H1 (cell line): ENCODE measurements around the gene ECD. TPM values are rescaled to one million over a fixed set of nuclear protein-coding genes. Genes with fewer than 3 reads are reported as not detected.

Experiments used
- CTCF ChIA-PET: fragments of 300-600 bp; sonication (Branson Sonifier 250); formaldehyde crosslinking; loops from one replicate; lab custom pipeline; 2021; ENCODE audit not compliant: partially characterized antibody; lab: Charles Lee
- POLR2A ChIA-PET: fragments of 300-600 bp; sonication (Branson Sonifier 250); formaldehyde crosslinking; loops from one replicate; lab custom pipeline; 2021; ENCODE audit warnings: inconsistent platforms; ENCODE audit not compliant: partially characterized antibody; lab: Charles Lee
- DNase-seq, 2 experiments: peaks; one replicate each; pipeline versions ENCODE4 v3.0.0 to v3.0.0-alpha.2; 2010 to 2022; ENCODE audit warnings: low spot score in 2 of 2, low read depth in 1 of 2, mixed read lengths in 1 of 2
- FAIRE-seq: peaks from 2 replicates; lab custom pipeline; 2011; peaks lifted over from hg19 to GRCh38; lab: Jason Lieb, UNC
- H2AFZ ChIP-seq: 2 replicates; pipeline ENCODE4 v1.8.1; 2012; ENCODE audit warnings: low read length, inconsistent platforms
- H2AK5ac ChIP-seq: 2 replicates; pipeline ENCODE4 v1.6.1; 2013; ENCODE audit warnings: low read depth, low read length
- H2BK120ac ChIP-seq: replicated peaks from 2 replicates; pipeline ENCODE3; 2013; ENCODE audit warnings: low read depth, low read length, inconsistent platforms
- H2BK12ac ChIP-seq: 2 replicates; pipeline ENCODE4 v1.6.1; 2013; ENCODE audit warnings: low read depth, low read length
- H2BK15ac ChIP-seq: 2 replicates; pipeline ENCODE4 v1.6.1; 2013; ENCODE audit warnings: low read length
- H2BK20ac ChIP-seq: 2 replicates; pipeline ENCODE4 v1.6.1; 2013; ENCODE audit warnings: low read length
- H2BK5ac ChIP-seq: 2 replicates; pipeline ENCODE4 v1.6.1; 2013; ENCODE audit warnings: low read depth, low read length
- H3K14ac ChIP-seq: 2 replicates; pipeline ENCODE4 v1.6.1; 2013; ENCODE audit warnings: inconsistent platforms; ENCODE audit not compliant: insufficient read length
- H3K18ac ChIP-seq: 2 replicates; pipeline ENCODE4 v1.6.1; 2013; ENCODE audit warnings: low read length; ENCODE audit errors: extremely low read depth
- H3K23ac ChIP-seq: 2 replicates; pipeline ENCODE4 v1.6.1; 2013; ENCODE audit warnings: inconsistent platforms; ENCODE audit not compliant: insufficient read length
- H3K23me2 ChIP-seq: 2 replicates; pipeline ENCODE4 v1.6.1; 2013; ENCODE audit warnings: low read depth, low read length
- H3K27ac ChIP-seq: 2 replicates; pipeline ENCODE4 v1.6.1; 2011; ENCODE audit warnings: low read depth, low read length, inconsistent platforms
- H3K27me3 ChIP-seq, 4 experiments: replicated peaks in 1 of 4; 1 replicate in 1 of 4; 2 replicates in 3 of 4; pipeline versions ENCODE4 v1.6.1 to v1.8.1; 2011 to 2013; ENCODE audit warnings: low read length in 3 of 4, mild to moderate bottlenecking in 3 of 4, inconsistent platforms in 2 of 4, mixed read lengths in 2 of 4, moderate library complexity in 1 of 4; ENCODE audit not compliant: control insufficient read depth in 3 of 4, insufficient read depth in 3 of 4; ENCODE audit errors: extremely low read depth in 1 of 4
- H3K36me3 ChIP-seq, 4 experiments: 2 replicates each; pipeline versions ENCODE4 v1.6.1 to v1.8.1; 2011 to 2013; ENCODE audit warnings: mild to moderate bottlenecking in 4 of 4, low read length in 3 of 4, moderate library complexity in 2 of 4, control low read depth in 1 of 4, inconsistent platforms in 1 of 4; ENCODE audit not compliant: insufficient read depth in 4 of 4, control insufficient read depth in 2 of 4
- H3K4ac ChIP-seq: replicated peaks from 2 replicates; pipeline ENCODE3; 2013; ENCODE audit warnings: low read length, low read depth, mixed read lengths, inconsistent platforms; ENCODE audit not compliant: insufficient read length
- H3K4me1 ChIP-seq, 4 experiments: replicated peaks in 1 of 4; 1 replicate in 1 of 4; 2 replicates in 3 of 4; pipeline versions ENCODE4 v1.6.1 to v1.8.1; 2011 to 2013; ENCODE audit warnings: low read length in 3 of 4, inconsistent platforms in 2 of 4, mixed read lengths in 1 of 4; ENCODE audit not compliant: insufficient read depth in 4 of 4, control insufficient read depth in 3 of 4
- H3K4me2 ChIP-seq, 2 experiments: 2 replicates each; pipeline versions ENCODE4 v1.6.1 to v1.8.1; 2011 to 2013; ENCODE audit warnings: low read depth in 2 of 2, low read length in 2 of 2, control low read depth in 1 of 2, inconsistent platforms in 1 of 2, mild to moderate bottlenecking in 1 of 2; ENCODE audit not compliant: insufficient read depth in 1 of 2
- H3K4me3 ChIP-seq, 4 experiments: fragments of 200-600, 300-600 bp in 1 of 4; sonication (generic), shearing (Covaris generic), sonication (Bioruptor Twin) in 1 of 4; 2 replicates each; pipeline versions ENCODE4 v1.5.1 to v1.8.1; 2011 to 2016; ENCODE audit warnings: low read length in 4 of 4, low read depth in 3 of 4, control low read depth in 2 of 4, inconsistent platforms in 2 of 4, mild to moderate bottlenecking in 2 of 4, mixed read lengths in 1 of 4, moderate library complexity in 1 of 4; ENCODE audit not compliant: insufficient read depth in 2 of 4; ENCODE audit errors: extremely low read depth in 1 of 4
- H3K56ac ChIP-seq: replicated peaks from 2 replicates; pipeline ENCODE3; 2013; ENCODE audit warnings: low read depth, mild to moderate bottlenecking, mixed read lengths, low read length, inconsistent platforms; ENCODE audit not compliant: insufficient read length
- H3K79me1 ChIP-seq: 2 replicates; pipeline ENCODE4 v1.6.1; 2013; ENCODE audit warnings: low read depth, low read length, control low read depth
- H3K79me2 ChIP-seq, 2 experiments: 2 replicates each; pipeline versions ENCODE4 v1.6.1 to v1.8.1; 2012 to 2013; ENCODE audit warnings: low read length in 2 of 2, mild to moderate bottlenecking in 2 of 2, inconsistent platforms in 1 of 2; ENCODE audit not compliant: insufficient read depth in 2 of 2, control insufficient read depth in 1 of 2
- H3K9ac ChIP-seq, 4 experiments: replicated peaks in 1 of 4; 1 replicate in 1 of 4; 2 replicates in 3 of 4; pipeline versions ENCODE4 v1.6.1 to v1.8.1; 2011 to 2013; ENCODE audit warnings: low read depth in 3 of 4, low read length in 3 of 4, control low read depth in 2 of 4, mild to moderate bottlenecking in 2 of 4, moderate library complexity in 2 of 4, inconsistent platforms in 1 of 4; ENCODE audit errors: extremely low read depth in 1 of 4
- H3K9me3 ChIP-seq, 2 experiments: 2 replicates each; pipeline versions ENCODE4 v1.6.1 to v1.8.1; 2012 to 2013; ENCODE audit warnings: mild to moderate bottlenecking in 2 of 2, moderate library complexity in 2 of 2, control low read depth in 1 of 2, inconsistent platforms in 1 of 2, low read depth in 1 of 2, low read length in 1 of 2, mixed read lengths in 1 of 2; ENCODE audit not compliant: insufficient read depth in 2 of 2
- H4K20me1 ChIP-seq, 2 experiments: replicated peaks in 1 of 2; 2 replicates each; pipeline versions ENCODE3 to v1.8.1; 2011 to 2013; ENCODE audit warnings: inconsistent platforms in 2 of 2, low read length in 2 of 2, mild to moderate bottlenecking in 1 of 2; ENCODE audit not compliant: insufficient read depth in 2 of 2, control insufficient read depth in 1 of 2
- H4K5ac ChIP-seq: 2 replicates; pipeline ENCODE4 v1.6.1; 2013; ENCODE audit warnings: low read length, low read depth, mixed read lengths, inconsistent platforms; ENCODE audit not compliant: insufficient read length
- H4K8ac ChIP-seq: 2 replicates; pipeline ENCODE4 v1.8.0; 2013; ENCODE audit warnings: mild to moderate bottlenecking, moderate library complexity, low read length, inconsistent platforms; ENCODE audit not compliant: insufficient read depth; ENCODE audit errors: extremely low read depth
- H4K91ac ChIP-seq: replicated peaks from 2 replicates; pipeline ENCODE3; 2013; ENCODE audit warnings: low read length, mixed read lengths, inconsistent platforms; ENCODE audit not compliant: insufficient read length
- ASH2L ChIP-seq: fragments of 200-600, 300-600 bp; sonication (generic); IDR thresholded peaks from one replicate; pipeline ENCODE4 v1.7.1; 2017; ENCODE audit warnings: low read length
- CEBPB ChIP-seq: IDR thresholded peaks from 2 replicates; pipeline ENCODE4 v1.6.1; 2012; ENCODE audit warnings: low read depth, low read length
- HDAC2 ChIP-seq, 2 experiments: fragments of 300-600 bp in 1 of 2; sonication (generic) in 1 of 2; IDR thresholded peaks; 2 replicates each; pipeline ENCODE4 v1.6.1; 2011 to 2012; ENCODE audit warnings: low read depth in 2 of 2, low read length in 2 of 2, mild to moderate bottlenecking in 2 of 2, moderate library complexity in 2 of 2, borderline replicate concordance in 1 of 2, inconsistent platforms in 1 of 2
- RXRA ChIP-seq: IDR thresholded peaks from 2 replicates; pipeline ENCODE4 v1.6.1; 2011; ENCODE audit warnings: low read depth, mild to moderate bottlenecking, low read length, moderate library complexity; ENCODE audit not compliant: insufficient read depth
- SP1 ChIP-seq: IDR thresholded peaks from 2 replicates; pipeline ENCODE4 v1.6.1; 2011; ENCODE audit warnings: low read depth, low read length
- SP2 ChIP-seq: IDR thresholded peaks from 2 replicates; pipeline ENCODE4 v1.6.1; 2012; ENCODE audit warnings: mild to moderate bottlenecking, low read length, inconsistent platforms
- TAF1 ChIP-seq: IDR thresholded peaks from 2 replicates; pipeline ENCODE4 v1.6.1; 2011; ENCODE audit warnings: mild to moderate bottlenecking, low read depth, low read length
- TBP ChIP-seq: IDR thresholded peaks from 2 replicates; pipeline ENCODE4 v1.6.1; 2011; ENCODE audit warnings: low read depth, low read length, improper control_type of control experiment
- TEAD4 ChIP-seq: IDR thresholded peaks from 2 replicates; pipeline ENCODE4 v1.6.1; 2012; ENCODE audit warnings: low read depth, low read length, inconsistent platforms, mixed read lengths
- WGBS, 2 experiments: shearing (Covaris generic) in 1 of 2; methylation state at CpG; one replicate each; pipeline versions ENCODE4 v1.1.6 to v1.1.7; 2013 to 2015; ENCODE audit warnings: low lambda C conversion rate in 2 of 2, mixed read lengths in 2 of 2, inconsistent platforms in 1 of 2, low coverage in 1 of 2, missing lambda C conversion rate in 1 of 2; ENCODE audit not compliant: insufficient replicate concordance in 2 of 2, insufficient coverage in 1 of 2, insufficient read length in 1 of 2; ENCODE audit errors: extremely low coverage in 1 of 2, missing lambda C conversion rate in 1 of 2; 5-methylcytosine and 5-hydroxymethylcytosine counted together
- polyA plus RNA-seq, 7 experiments: library from polyadenylated mRNA; depleted of rRNA in 3 of 7; stranded (reverse) in 5 of 7; unstranded in 2 of 7; fragments of >200 nt in 5 of 7; fragments of 200-250 nt in 2 of 7; gene quantifications; 1 replicate in 5 of 7; 2 replicates in 1 of 7; 4 replicates in 1 of 7; pipeline versions ENCODE4 v1.2.1 to v1.2.3, GENCODE V29; 2011 to 2013; ENCODE audit warnings: missing spikeins in 2 of 7, mixed read lengths in 2 of 7
- total RNA-seq: library from RNA; stranded (reverse); fragmentation: NEBNext Ultra II Directional; extraction: Animal tissue kit (Norgen Biotek cat#: 25700); gene quantifications from 2 replicates; pipeline ENCODE4 v1.2.1, GENCODE V29; 2021
- TF ChIP-seq, protein P1 (sequence below), 3 experiments: IDR thresholded peaks; 1 replicate in 2 of 3; 2 replicates in 1 of 3; pipeline versions ENCODE4 v1.5.1 to v1.6.1; 2011; ENCODE audit warnings: low read length in 3 of 3, mild to moderate bottlenecking in 3 of 3, inconsistent platforms in 2 of 3, low read depth in 1 of 3, moderate library complexity in 1 of 3; ENCODE audit not compliant: insufficient read depth in 1 of 3; ENCODE audit errors: control extremely low read depth in 1 of 3

ECD gene
- total and polyA plus RNA-seq, 2 of the 8 experiments (the other 6 are each of a cell fraction or from before 2014, with no cell fraction given), result 27.1 to 38.0 TPM

DNA sequence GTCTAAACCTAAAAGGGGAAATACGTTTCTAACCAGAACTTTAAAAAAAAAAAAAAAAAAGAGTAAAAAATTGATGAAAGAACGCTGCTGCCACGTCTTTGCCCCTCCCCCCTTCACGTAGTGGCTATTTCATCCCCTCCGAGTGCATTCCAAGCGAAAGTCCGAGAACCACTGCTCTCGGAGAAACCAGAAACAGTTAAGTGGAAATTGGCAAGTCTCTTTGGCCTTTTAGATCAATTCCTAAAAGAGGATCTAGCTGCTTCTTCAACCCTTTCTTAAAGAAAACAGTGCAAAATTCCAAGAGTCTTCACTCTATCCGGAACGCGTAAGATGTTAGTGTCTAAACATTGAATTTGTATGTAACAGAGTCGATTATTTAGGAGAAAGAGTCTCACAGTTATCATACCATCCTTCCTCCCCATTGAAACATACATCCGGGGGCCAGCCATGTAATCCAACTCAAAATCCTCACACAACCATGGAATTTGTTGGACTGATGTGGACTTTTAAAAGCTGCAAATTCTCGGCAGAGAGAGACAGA is 72.3 kb downstream of the ECD start:
- Histone ChIP-seq H3K27me3 (no peaks in the 10 kb centered on the region), H3K23me2 (no peaks in the 10 kb centered on the region; the same call in 1 of the 2 replicates), H3K18ac (no peak overlapping the region), H3K4ac (no peak overlapping the region), H3K79me2 (peaks cover 0 to 34% of the 10 kb centered on the region in 2 experiments; a peak in 3 of 4 replicates), H3K4me2 (peak overlapping the region; percentile 78 to 87), H3K4me1 (peaks cover 0 to 2% (median 0%) of the 10 kb centered on the region in 4 experiments; a peak in 1 of 7 replicates), H3K9me3 (no peaks in the 10 kb centered on the region), H4K5ac (no peak overlapping the region), H4K91ac (no peak overlapping the region), H3K56ac (no peak overlapping the region), H3K36me3 (no peaks in the 10 kb centered on the region), H2BK20ac (no peak overlapping the region), H3K23ac (no peak overlapping the region), H2BK12ac (no peak overlapping the region), H2BK120ac (no peak overlapping the region), H3K27ac (peak overlapping the region; percentile 78; the same call in 1 of the 2 replicates), H3K9ac (peak overlapping the region; percentile 44 to 79 (median 65); a peak in 6 of 7 replicates), H2AFZ (0 out of 2 replicates have a peak overlapping the region, but pooled peaks have one; percentile 65), H3K14ac (no peak overlapping the region), H2BK15ac (no peak overlapping the region), H3K79me1 (peaks cover 4% of the 10 kb centered on the region; the same call in 1 of the 2 replicates), H4K8ac (no peak overlapping the region), H3K4me3 (peak overlapping the region; percentile 50 to 89 (median 78)), H4K20me1 (no peaks in the 10 kb centered on the region), H2BK5ac (no peak overlapping the region), H2AK5ac (no peak overlapping the region)
- FAIRE-seq (no peak), DNase-seq (no peak)
- WGBS, 2 experiments, result 2% methylated on average over 14 of the region's 14 CpGs; no CpG with 5 or more reads in 1 of the 2 experiments
- POLR2A ChIA-PET, result interaction anchor here (0.6 to 8.0 kb wide), 18 partner anchors 8 to 742 kb away, joined by 3 to 82 read pairs (median 4); partner anchors contain the start of genes DNAJC9 and NUDT13
- CTCF ChIA-PET, result interaction anchor here (0.6 to 6.9 kb wide), 10 partner anchors 14 to 822 kb away, joined by 3 to 41 read pairs (median 4); partner anchors contain the start of genes DDIT4 and NUDT13
- TF ChIP-seq SP2 (no peak), SP1 (no peak), TBP (no peak; the same call in 1 of the 2 replicates), RXRA (no peak), CEBPB (no peak), TEAD4 (peak; percentile 83), ASH2L (peak; percentile 40), HDAC2 (IDR thresholded peaks at IDR 0.05; ENCODE audit: borderline replicate concordance in 1 of 2, low read depth in 2 of 2, low read length in 2 of 2) (0 out of 4 replicates have a peak, but pooled peaks of 1 of the 2 experiments have one; percentile 52), TAF1 (no peak)
- TF ChIP-seq, protein P1, sequence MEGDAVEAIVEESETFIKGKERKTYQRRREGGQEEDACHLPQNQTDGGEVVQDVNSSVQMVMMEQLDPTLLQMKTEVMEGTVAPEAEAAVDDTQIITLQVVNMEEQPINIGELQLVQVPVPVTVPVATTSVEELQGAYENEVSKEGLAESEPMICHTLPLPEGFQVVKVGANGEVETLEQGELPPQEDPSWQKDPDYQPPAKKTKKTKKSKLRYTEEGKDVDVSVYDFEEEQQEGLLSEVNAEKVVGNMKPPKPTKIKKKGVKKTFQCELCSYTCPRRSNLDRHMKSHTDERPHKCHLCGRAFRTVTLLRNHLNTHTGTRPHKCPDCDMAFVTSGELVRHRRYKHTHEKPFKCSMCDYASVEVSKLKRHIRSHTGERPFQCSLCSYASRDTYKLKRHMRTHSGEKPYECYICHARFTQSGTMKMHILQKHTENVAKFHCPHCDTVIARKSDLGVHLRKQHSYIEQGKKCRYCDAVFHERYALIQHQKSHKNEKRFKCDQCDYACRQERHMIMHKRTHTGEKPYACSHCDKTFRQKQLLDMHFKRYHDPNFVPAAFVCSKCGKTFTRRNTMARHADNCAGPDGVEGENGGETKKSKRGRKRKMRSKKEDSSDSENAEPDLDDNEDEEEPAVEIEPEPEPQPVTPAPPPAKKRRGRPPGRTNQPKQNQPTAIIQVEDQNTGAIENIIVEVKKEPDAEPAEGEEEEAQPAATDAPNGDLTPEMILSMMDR (IDR thresholded peaks at IDR 0.05; ENCODE audit: control extremely low read depth in 1 of 3, insufficient read depth in 1 of 3, low read depth in 1 of 3, low read length in 3 of 3), result no peak
